Choroid plexus epithelial cell (primary cell): ENCODE data around the gene PPL.
"Not testable (repeated sequence)": the region's sequence is repeated elsewhere in the genome, so short reads cannot be mapped to it uniquely, and the experiment has no call there.

Experiments
- DNase-seq: peaks from one replicate; pipeline ENCODE4 v3.0.0-alpha.2; 2010; ENCODE audit warnings: low read depth
- H3K4me3 ChIP-seq: 2 replicates; pipeline ENCODE4 v1.5.1; 2011; ENCODE audit warnings: low read depth, mild to moderate bottlenecking, control low read depth, low read length, moderate library complexity
- CTCF ChIP-seq: conservative IDR thresholded peaks from 2 replicates; pipeline ENCODE4 v1.5.1; 2011; ENCODE audit warnings: low read depth, mild to moderate bottlenecking, control low read depth, inconsistent platforms, low read length, moderate library complexity

Gene PPL

GRCh38 chr16:4968879-4969483 lies 32.0 kb upstream of the PPL start:
- DNase-seq: no peak
- H3K4me3 ChIP-seq: no peak overlapping the region
- no peak for TF ChIP-seq CTCF

- DNase-seq, H3K4me3 ChIP-seq: not testable (repeated sequence)
These were observed 31.3 kb upstream of the PPL start for GRCh38 chr16:4968278-4968677.

GRCh38 chr16:4966736-4967453 lies 29.9 kb upstream of the PPL start:
- TF ChIP-seq CTCF: no peak
- H3K4me3 ChIP-seq: no peak overlapping the region
- no peak for DNase-seq

GRCh38 chr16:4963527-4963926 lies 26.6 kb upstream of the PPL start:
- H3K4me3 ChIP-seq, DNase-seq: not testable (repeated sequence)

- no peak overlapping the region for H3K4me3 ChIP-seq
- TF ChIP-seq CTCF: no peak
- DNase-seq: no peak
These were observed 25.8 kb upstream of the PPL start for GRCh38 chr16:4962716-4963115.

GRCh38 chr16:4960579-4960978 lies 23.6 kb upstream of the PPL start:
- TF ChIP-seq CTCF: no peak
- DNase-seq: no peak
- no peak overlapping the region for H3K4me3 ChIP-seq

- peak overlapping the region; percentile 33 for H3K4me3 ChIP-seq
- no peak for TF ChIP-seq CTCF
- no peak for DNase-seq
These were observed 21.8 kb upstream of the PPL start for GRCh38 chr16:4958510-4959438.
